Stimulated activated CD8-positive, alpha-beta memory T cell treated with anti-CD3 and anti-CD28 coated beads, Interleukin-12 subunit alpha, Interleukin-12 subunit beta, amount 100 ng/mL, for 24 hours (primary cell): ENCODE results near the gene ENTHD1.
A peak's percentile ranks its signal among the peaks of the same experiment; 100 is the strongest.
"Not testable (repeated sequence)": the region's sequence is repeated elsewhere in the genome, so short reads cannot be mapped to it uniquely, and the experiment has no call there.

Source experiments
- DNase-seq: peaks from one replicate; pipeline ENCODE4 v3.0.0-alpha.2; 2020; ENCODE audit errors: extremely low read depth

Gene ENTHD1

DNA sequence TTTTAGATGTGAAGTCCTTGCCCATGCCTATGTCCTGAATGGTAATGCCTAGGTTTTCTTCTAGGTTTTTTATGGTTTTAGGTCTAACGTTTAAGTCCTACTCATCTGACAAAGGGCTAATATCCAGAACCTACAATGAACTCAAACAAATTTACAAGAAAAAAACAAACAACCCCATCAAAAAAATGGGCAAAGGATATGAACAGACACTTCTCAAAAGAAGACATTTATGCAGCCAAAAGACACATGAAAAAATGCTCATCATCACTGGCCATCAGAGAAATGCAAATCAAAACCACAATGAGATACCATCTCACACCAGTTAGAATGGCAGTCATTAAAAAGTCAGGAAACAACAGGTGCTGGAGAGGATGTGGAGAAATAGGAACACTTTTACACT, 47.0 kb downstream of the ENTHD1 start:
- not testable (repeated sequence) for DNase-seq

DNA sequence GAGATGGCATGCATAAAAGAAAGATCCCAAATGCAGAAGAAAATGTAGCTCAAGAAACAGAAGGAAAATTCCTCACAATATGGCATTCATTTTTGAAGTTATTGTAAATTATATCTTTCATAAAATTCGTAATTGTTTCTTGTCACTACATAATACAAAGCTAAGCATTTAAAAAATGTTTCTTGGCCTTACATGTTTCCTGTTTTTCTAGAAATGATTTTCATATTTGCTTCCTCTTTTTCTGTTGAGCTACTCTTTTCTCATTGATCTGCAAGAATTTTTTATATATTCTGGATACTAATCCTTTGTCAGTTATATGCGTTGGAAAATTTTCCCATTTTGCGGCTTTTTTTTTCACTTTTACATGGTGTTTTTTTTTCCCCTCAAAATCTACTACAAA, 48.0 kb downstream of the ENTHD1 start:
- DNase-seq: no peak

DNA sequence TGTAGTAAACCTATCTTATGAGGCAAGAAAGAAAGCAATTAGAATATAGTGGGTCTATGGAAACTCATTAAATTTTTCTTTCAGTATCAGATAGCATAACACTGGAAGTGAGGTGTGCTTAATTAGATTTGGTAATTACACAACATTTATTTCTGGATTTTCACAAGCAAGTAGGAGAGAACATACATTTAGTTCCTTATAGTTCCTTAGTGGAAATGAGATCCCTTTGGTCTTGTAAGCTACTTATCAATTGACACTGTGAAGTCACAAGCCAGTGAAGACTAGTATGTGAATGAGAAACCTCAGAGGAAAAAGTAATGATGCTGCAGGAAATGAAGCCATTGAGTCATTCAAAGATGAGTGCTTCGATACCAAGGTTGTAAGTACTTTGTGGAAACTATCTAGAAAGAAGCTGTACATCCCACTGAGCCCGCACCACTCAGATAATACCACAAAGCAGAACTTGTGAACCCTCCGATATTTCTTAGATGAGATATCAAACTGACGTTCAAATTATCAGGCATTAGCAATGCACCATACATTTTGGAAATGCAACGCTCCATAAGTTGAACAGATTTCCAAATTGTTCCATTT, 53.5 kb downstream of the ENTHD1 start:
- DNase-seq: peak; percentile 9

DNA sequence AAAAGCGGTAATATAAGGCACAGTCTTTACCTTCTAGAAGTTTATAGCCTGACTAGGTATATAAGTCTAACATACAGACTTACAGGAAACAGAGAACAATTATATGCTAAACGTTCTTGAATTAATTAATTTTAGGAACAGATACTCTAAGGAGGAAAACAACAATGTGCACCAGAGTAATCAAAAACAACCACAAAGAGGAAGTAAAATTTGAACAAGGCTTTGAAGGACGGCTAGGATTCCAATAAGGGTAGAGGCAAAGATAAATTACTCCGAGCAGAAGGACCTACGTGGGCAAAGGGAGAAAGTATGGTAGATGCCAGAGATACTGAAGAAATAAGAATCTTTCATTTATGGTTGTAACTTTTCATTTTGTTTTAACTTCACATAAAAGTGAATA, 54.4 kb downstream of the ENTHD1 start:
- DNase-seq: no peak

DNA sequence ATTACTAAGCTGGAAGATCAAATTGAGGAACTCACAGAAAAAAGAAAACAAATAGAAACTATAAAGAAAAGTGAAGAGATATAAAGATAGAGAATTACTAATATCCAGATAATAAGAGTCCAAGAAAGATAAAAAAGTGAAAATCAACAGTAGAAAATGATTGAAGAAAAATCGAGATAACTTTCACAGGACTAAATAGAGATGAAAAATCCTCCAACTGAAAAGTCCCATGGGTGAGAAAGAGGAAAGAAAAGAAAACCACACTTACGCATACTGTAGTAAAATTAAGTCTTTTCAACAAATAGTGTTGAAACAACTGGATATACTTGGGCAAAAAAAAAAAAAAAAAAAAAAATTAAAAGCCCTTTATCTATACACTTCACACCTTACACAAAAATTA, 60.0 kb downstream of the ENTHD1 start:
- no peak for DNase-seq

DNA sequence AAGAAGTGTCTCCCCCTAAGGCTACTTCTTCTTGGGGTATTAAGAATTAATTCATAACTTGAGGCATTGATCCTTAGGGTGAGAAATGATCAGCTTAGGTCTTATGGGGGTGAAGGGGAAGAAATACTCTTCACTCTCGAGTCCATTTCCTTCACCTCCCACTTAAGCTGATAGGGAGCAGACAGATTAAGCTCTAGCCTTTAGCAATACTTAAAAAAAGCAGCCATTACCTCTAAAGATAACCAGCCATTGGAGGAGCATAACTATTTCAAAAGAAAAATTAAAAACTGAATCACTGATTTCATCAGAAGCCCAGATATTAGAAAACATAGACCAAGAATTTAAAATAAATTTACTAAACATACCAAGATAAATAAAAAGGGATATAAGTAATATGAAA, 60.5 kb downstream of the ENTHD1 start:
- no peak for DNase-seq

DNA sequence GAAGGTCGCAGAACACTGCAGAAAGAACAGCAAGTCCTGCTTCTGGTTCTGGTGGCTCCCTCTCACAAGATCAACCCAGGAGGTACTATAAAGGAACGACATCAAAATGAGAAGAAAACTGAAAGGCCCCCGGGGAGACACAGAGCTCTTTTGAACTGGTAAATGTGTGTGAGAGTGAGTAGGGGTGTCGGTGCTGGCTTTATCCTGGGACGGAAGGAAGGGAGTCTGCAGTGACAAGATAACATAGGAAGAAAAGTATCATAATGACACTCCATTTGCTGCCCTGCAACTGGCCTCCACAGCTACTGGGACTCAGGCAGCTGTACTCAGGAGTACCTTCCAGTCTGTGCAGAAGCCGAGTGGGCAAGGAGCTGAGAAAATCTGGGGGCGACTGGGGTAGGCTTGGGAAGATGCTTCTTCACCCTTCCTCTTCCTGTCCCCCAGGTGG, 60.9 kb downstream of the ENTHD1 start:
- DNase-seq: no peak

DNA sequence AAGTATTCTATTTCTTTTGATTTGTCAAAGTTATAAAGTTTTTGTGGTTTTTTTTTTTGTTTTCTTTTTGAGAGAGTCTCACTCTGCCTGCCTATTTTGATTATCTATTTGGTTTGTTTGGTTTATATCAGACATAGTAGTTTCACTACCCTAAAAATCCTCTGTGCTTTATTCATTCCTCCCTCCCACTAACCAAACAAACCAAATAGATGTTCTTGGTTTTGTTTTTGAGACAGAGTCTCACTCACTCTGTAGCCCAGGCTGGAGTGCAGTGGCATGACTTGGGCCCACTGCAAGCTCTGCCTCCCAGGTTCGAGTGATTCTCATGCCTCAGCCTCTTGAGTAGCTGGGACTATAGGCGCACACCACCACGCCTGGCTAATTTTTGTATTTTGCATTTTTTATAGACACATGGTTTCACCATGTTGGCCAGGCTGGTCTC, 67.9 kb downstream of the ENTHD1 start:
- no peak for DNase-seq

DNA sequence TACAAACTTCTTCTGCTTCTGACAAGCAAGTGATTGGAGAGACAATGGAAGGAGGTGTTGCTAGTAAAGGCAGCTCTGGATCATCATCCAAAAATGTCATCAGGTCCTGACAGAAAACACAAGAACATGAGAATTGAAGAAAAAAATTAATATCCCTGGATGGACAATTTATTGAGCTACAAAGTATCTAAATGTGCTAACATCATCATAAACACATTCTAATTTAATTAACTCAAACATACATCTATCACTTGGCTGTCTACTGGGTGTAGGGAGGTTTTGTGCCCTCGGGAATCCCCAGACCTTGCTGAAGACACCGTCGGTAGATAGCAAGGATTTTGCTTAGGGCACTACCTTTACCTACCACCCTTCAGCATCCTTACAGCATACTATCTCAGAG, 72.6 kb downstream of the ENTHD1 start:
- DNase-seq: no peak

DNA sequence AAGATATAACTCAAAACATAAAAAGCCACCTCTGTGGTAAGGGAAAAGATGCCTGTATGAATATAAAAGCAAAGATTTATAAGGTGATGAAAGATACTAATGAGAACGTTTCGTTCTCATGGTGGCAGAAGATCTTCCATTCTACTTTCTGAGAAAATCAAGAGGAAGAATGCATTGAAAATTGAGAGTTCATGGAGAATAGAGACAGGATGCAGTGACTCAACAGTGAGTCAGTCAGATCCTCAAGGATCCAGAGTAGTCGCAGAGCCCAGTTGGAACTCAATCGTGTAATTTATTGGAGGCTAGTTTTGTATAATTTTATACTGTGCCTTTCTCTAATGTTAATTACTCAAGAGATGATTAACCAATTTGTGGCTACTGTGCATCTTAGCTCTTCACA, 73.3 kb downstream of the ENTHD1 start:
- no peak for DNase-seq

DNA sequence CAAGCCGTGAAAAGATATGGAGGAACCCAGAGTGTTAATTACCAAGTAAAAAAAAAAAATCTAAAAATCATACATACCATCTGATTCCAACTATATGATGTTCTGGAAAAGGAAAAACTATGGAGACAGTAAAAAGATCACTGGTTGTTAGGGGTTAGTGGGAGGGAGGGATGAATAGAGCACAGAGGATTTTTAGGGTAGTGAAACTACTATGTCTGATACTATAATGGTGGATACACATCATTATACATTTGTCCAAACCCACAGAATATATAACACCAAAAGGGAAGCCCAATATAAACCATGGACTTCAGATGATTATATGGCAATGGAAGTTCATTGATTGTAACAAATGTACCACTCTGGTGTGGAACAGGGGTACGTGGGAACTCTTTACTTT, 74.1 kb downstream of the ENTHD1 start:
- no peak for DNase-seq

DNA sequence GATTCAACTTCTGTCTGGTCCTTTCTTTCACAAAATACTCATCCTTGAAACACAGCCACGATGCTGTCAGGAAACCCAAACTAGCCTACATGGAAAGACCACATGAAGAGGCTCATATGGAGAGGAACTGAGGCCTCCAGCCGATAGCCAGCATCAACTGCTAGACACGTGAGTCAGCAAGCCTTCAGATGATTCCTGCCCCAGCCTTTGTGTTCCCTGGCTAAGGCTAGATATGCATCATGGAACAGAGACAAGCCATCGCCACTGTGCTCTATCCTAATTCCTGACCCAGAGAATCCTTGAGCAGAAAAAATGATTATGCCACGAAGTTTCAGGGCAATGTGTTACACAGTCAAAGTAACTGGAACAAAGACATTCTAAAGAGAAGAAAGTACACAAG, 75.5 kb downstream of the ENTHD1 start:
- no peak for DNase-seq

DNA sequence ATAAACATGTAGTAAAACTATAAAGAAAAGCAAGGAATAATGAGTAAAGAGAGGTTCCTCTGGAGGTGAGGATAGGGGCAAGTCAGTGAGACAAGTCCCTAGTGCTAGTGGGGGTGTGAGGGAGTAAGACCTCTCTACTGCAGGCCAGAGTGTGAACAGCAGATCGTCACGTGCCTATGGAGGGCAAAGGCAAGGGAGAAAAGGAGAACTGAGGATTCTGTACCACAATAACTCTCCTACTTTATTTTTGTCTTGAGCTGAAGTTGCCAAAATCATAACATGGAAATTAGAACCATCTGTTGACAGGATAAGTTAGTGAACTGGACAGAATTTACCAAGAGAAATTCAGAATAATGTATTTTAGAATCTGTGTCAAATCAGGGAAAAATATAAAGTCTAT, 77.6 kb downstream of the ENTHD1 start:
- no peak for DNase-seq

DNA sequence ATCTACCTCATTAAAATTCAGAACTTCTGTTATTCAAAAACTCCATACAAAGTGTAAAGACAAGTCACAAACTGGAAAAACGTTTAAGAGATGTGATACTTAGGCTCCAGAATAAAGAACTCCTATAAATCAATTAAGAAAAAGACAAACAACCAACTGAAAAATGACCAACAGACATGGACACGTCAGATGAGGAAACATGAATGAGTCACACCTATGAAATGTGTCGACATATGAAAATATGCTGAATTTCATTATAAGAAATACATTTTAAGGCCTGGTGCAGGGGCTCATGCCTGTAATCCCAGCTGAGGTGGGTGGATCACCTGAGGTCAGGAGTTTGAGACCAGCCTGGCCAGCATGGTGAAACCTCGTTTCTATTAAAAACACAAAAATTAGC, 78.7 kb downstream of the ENTHD1 start:
- DNase-seq: no peak

DNA sequence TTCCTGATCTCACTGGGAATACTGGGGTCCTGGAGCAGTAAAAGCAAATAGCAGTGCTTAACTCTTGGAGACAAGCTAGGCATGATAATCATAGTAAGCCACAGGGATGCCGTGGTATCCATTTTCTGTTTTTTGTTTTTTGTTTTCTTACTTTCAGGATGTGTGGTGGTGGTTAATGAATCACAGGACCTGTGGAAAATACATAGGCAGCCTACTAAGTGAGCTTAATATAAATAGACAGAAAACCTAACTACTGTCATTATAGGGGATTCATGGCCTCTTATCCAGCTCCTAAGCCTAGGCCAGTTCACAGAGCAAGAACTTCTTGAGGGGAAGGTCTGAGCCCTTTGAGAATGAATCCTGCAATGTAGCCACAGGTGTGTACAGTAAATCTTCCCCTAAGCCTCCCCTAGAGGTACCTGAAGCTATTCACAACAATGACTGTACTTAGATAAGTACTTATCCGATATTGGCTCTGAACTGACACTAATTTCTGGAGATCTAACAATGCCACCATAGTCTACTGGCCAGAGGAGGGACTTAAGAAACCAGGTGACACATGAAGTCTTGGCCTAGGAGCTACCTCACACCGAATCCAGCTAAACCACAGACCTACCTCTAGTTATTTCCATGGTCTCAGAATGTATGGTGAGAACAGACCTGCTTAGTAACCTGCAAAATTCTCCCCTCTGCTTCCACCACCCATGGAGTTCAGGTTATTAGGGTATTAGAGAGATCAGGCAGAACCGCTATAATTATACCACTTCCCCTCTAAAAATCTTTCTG, 83.6 kb downstream of the ENTHD1 start:
- DNase-seq: no peak

DNA sequence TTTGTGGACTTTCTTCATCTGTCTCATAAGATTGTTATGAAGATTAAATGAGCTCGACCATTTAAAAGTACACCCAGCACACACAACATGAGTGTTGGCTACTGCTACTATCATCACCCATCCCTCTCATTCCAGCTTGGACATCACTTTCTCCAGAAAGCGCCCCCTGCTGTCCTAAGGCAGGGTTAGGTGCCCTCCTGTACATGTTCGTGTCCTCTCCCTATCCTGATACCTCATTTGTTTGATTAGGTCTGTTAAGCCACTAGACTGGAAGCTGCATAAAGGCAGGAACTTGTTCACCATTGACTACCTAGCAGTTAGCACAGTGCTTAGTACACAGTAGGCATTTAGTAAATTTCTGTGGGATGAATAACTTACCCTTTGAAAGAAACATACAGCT, 85.5 kb downstream of the ENTHD1 start:
- no peak for DNase-seq

DNA sequence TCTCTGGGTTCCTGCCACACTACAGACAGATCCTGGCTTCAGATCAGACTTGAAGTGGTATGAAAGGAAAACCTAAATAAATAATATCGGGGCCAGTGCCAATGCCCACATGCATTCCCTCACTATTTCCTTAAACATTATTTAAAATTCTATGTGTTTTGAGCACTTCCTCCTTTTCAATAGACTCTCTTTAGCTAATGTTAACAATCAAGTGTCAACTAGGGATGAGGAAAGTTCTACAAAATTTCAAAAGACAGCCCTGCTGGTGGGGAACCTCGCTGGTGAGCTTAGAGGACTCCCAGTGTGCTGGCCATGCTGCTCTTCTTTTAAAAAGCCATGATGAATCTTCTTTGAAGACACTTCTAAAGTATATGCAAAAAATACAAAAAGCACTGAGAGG, 87.5 kb downstream of the ENTHD1 start:
- DNase-seq: no peak

DNA sequence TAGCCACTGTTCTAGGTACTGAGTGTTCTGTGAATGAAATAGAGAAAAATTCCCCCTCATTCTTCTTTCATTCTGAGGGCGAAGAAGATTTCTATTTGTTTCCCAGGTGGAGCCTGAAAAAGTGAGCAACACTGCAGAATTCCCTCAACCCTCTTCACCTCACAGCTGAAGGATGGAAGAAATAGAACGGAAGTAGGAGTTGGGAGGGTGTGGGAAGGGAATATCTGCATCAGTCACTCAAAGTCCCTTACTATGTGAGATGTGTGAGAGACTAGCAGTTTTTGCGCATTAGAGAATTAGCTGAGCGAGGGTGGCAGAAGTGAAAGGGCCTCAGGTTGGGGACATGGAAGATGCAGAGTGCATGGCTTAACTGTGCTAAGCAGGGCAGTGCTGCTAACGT, 88.4 kb downstream of the ENTHD1 start:
- no peak for DNase-seq

DNA sequence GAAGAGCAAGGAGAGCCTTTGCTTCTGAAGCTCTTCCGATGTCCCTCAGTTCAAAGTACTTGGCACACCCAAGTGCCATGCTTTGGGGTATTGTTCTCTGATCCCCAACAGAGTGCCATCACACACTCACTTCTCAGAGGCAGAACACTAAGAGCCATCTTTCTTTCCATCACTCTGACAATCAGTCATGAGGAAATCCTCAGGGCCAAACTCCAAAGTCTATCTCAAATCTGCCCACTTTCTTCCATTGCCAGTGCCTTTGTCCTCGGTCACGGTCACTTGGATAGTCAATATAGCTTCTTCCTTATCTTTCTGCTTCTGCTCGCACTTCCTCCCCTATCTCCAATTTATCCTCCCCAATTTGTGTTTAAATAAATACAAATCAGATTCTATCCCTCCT, 90.9 kb downstream of the ENTHD1 start:
- no peak for DNase-seq

DNA sequence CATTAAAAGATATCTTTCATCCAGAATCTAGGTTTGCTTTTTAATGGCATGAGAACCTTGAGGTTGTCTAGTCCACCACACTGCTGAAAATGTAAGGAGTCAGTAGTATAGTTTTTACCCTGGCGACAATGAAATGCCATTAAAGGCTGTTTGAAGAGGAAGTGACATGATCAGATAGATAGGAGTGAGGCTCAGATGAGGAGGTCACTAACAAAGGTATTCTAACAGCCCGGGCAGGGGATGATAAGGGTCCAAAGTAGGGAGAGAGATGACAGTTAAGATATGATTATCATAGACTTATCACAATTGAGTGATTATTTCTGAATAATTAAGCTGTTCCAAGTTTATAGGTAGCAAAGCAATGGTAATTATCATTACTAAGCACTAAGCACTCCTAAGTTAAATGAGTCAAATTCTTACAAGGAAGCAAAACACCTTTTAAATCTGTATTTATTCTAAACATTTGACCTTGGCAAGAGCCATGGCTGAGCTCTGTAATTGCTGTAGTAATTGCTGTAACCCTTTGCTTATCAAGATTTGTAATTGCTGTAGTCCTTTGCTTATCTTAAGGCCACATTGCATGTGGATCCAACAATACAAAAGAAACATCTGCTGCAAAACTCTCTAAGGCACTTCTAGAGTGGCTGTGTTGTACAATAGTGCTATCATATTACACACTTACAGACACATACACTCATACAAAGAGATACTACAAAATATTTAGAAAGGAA, 92.6 kb downstream of the ENTHD1 start:
- no peak for DNase-seq

DNA sequence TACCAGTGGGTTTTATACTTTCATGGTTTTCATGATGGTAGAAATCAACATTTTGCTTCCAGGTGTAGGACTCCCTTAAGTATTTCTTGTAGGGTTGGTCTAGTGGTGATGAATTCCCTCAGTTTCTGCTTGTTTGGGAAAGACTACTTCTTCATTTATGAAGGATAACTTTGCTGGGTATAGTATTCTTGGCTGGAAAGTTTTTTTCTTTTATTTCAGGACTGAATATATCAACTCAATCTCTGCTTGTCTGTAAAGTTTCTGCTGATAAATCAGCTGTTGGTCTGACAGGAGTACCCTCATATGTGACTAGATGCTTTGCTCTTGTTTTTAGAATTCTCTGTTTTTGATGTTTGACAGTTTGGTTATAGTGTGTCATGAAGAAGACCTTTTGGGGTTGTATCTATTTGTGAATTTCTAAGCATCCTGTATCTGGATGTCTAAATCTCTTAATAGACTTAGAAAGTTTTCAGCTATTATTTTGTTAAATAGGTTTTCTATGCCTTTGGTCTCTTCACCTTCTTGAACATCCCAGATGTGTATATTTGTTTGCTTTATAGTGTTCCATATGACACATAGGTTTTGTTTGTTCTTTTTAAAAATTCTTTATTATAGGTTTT, 95.9 kb downstream of the ENTHD1 start:
- no peak for DNase-seq

DNA sequence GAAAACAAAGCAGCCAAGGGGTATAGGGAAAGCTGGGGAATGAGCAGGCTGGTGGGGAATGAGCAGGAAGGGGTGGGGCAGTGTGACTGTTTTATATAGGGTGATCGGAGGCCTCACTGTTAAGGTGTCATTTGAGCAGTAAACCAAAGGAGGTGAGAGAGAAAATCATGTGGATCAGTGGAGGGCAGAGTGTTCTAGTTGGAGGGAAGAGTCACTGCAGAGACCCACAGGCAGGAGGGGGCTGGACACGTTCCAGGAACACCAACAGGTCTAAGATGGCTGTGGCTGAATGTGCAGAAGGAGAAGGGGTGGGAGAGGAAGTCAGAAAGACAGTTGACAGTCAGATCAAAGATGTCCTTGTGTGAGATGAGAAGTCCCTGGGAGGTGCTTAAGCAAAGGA, 103.8 kb downstream of the ENTHD1 start:
- DNase-seq: no peak

DNA sequence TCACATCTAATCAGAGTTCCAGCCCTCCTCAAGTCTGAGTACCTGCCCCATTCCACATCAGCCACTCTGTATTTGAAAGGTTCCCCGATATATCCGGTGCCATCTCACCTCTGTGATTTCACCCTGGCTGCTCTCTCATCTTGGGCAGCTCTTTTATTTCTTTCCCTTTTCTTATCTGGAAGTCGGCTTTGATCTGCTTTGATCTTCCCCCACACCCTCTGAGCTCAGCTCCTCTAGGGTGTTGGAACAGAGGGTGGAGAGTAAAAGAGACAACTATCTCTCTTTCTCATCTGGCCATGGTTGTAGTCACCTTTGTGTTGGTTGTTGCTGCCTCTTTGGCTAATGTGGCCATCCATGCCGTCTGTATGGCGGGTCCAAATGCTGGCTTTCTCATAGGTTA, 108.3 kb downstream of the ENTHD1 start:
- DNase-seq: no peak
